H1 (cell line): ENCODE measurements around the gene MYL11. TPM values are rescaled to one million over a fixed set of nuclear protein-coding genes. Genes with fewer than 3 reads are reported as not detected.

Experiments used
- CTCF ChIA-PET: fragments of 300-600 bp; sonication (Branson Sonifier 250); formaldehyde crosslinking; loops from one replicate; lab custom pipeline; 2021; ENCODE audit not compliant: partially characterized antibody; lab: Charles Lee
- POLR2A ChIA-PET: fragments of 300-600 bp; sonication (Branson Sonifier 250); formaldehyde crosslinking; loops from one replicate; lab custom pipeline; 2021; ENCODE audit warnings: inconsistent platforms; ENCODE audit not compliant: partially characterized antibody; lab: Charles Lee
- DNase-seq, 2 experiments: peaks; one replicate each; pipeline versions ENCODE4 v3.0.0 to v3.0.0-alpha.2; 2010 to 2022; ENCODE audit warnings: low spot score in 2 of 2, low read depth in 1 of 2, mixed read lengths in 1 of 2
- FAIRE-seq: peaks from 2 replicates; lab custom pipeline; 2011; peaks lifted over from hg19 to GRCh38; lab: Jason Lieb, UNC
- H2AFZ ChIP-seq: 2 replicates; pipeline ENCODE4 v1.8.1; 2012; ENCODE audit warnings: low read length, inconsistent platforms
- H2AK5ac ChIP-seq: 2 replicates; pipeline ENCODE4 v1.6.1; 2013; ENCODE audit warnings: low read depth, low read length
- H2BK120ac ChIP-seq: replicated peaks from 2 replicates; pipeline ENCODE3; 2013; ENCODE audit warnings: low read depth, low read length, inconsistent platforms
- H2BK12ac ChIP-seq: 2 replicates; pipeline ENCODE4 v1.6.1; 2013; ENCODE audit warnings: low read depth, low read length
- H2BK15ac ChIP-seq: 2 replicates; pipeline ENCODE4 v1.6.1; 2013; ENCODE audit warnings: low read length
- H2BK20ac ChIP-seq: 2 replicates; pipeline ENCODE4 v1.6.1; 2013; ENCODE audit warnings: low read length
- H2BK5ac ChIP-seq: 2 replicates; pipeline ENCODE4 v1.6.1; 2013; ENCODE audit warnings: low read depth, low read length
- H3K14ac ChIP-seq: 2 replicates; pipeline ENCODE4 v1.6.1; 2013; ENCODE audit warnings: inconsistent platforms; ENCODE audit not compliant: insufficient read length
- H3K18ac ChIP-seq: 2 replicates; pipeline ENCODE4 v1.6.1; 2013; ENCODE audit warnings: low read length; ENCODE audit errors: extremely low read depth
- H3K23ac ChIP-seq: 2 replicates; pipeline ENCODE4 v1.6.1; 2013; ENCODE audit warnings: inconsistent platforms; ENCODE audit not compliant: insufficient read length
- H3K23me2 ChIP-seq: 2 replicates; pipeline ENCODE4 v1.6.1; 2013; ENCODE audit warnings: low read depth, low read length
- H3K27ac ChIP-seq: 2 replicates; pipeline ENCODE4 v1.6.1; 2011; ENCODE audit warnings: low read depth, low read length, inconsistent platforms
- H3K27me3 ChIP-seq, 4 experiments: replicated peaks in 1 of 4; 1 replicate in 1 of 4; 2 replicates in 3 of 4; pipeline versions ENCODE4 v1.6.1 to v1.8.1; 2011 to 2013; ENCODE audit warnings: low read length in 3 of 4, mild to moderate bottlenecking in 3 of 4, inconsistent platforms in 2 of 4, mixed read lengths in 2 of 4, moderate library complexity in 1 of 4; ENCODE audit not compliant: control insufficient read depth in 3 of 4, insufficient read depth in 3 of 4; ENCODE audit errors: extremely low read depth in 1 of 4
- H3K36me3 ChIP-seq, 4 experiments: 2 replicates each; pipeline versions ENCODE4 v1.6.1 to v1.8.1; 2011 to 2013; ENCODE audit warnings: mild to moderate bottlenecking in 4 of 4, low read length in 3 of 4, moderate library complexity in 2 of 4, control low read depth in 1 of 4, inconsistent platforms in 1 of 4; ENCODE audit not compliant: insufficient read depth in 4 of 4, control insufficient read depth in 2 of 4
- H3K4ac ChIP-seq: replicated peaks from 2 replicates; pipeline ENCODE3; 2013; ENCODE audit warnings: low read length, low read depth, mixed read lengths, inconsistent platforms; ENCODE audit not compliant: insufficient read length
- H3K4me1 ChIP-seq, 4 experiments: replicated peaks in 1 of 4; 1 replicate in 1 of 4; 2 replicates in 3 of 4; pipeline versions ENCODE4 v1.6.1 to v1.8.1; 2011 to 2013; ENCODE audit warnings: low read length in 3 of 4, inconsistent platforms in 2 of 4, mixed read lengths in 1 of 4; ENCODE audit not compliant: insufficient read depth in 4 of 4, control insufficient read depth in 3 of 4
- H3K4me2 ChIP-seq, 2 experiments: 2 replicates each; pipeline versions ENCODE4 v1.6.1 to v1.8.1; 2011 to 2013; ENCODE audit warnings: low read depth in 2 of 2, low read length in 2 of 2, control low read depth in 1 of 2, inconsistent platforms in 1 of 2, mild to moderate bottlenecking in 1 of 2; ENCODE audit not compliant: insufficient read depth in 1 of 2
- H3K4me3 ChIP-seq, 4 experiments: fragments of 200-600, 300-600 bp in 1 of 4; sonication (generic), shearing (Covaris generic), sonication (Bioruptor Twin) in 1 of 4; 2 replicates each; pipeline versions ENCODE4 v1.5.1 to v1.8.1; 2011 to 2016; ENCODE audit warnings: low read length in 4 of 4, low read depth in 3 of 4, control low read depth in 2 of 4, inconsistent platforms in 2 of 4, mild to moderate bottlenecking in 2 of 4, mixed read lengths in 1 of 4, moderate library complexity in 1 of 4; ENCODE audit not compliant: insufficient read depth in 2 of 4; ENCODE audit errors: extremely low read depth in 1 of 4
- H3K56ac ChIP-seq: replicated peaks from 2 replicates; pipeline ENCODE3; 2013; ENCODE audit warnings: low read depth, mild to moderate bottlenecking, mixed read lengths, low read length, inconsistent platforms; ENCODE audit not compliant: insufficient read length
- H3K79me1 ChIP-seq: 2 replicates; pipeline ENCODE4 v1.6.1; 2013; ENCODE audit warnings: low read depth, low read length, control low read depth
- H3K79me2 ChIP-seq, 2 experiments: 2 replicates each; pipeline versions ENCODE4 v1.6.1 to v1.8.1; 2012 to 2013; ENCODE audit warnings: low read length in 2 of 2, mild to moderate bottlenecking in 2 of 2, inconsistent platforms in 1 of 2; ENCODE audit not compliant: insufficient read depth in 2 of 2, control insufficient read depth in 1 of 2
- H3K9ac ChIP-seq, 4 experiments: replicated peaks in 1 of 4; 1 replicate in 1 of 4; 2 replicates in 3 of 4; pipeline versions ENCODE4 v1.6.1 to v1.8.1; 2011 to 2013; ENCODE audit warnings: low read depth in 3 of 4, low read length in 3 of 4, control low read depth in 2 of 4, mild to moderate bottlenecking in 2 of 4, moderate library complexity in 2 of 4, inconsistent platforms in 1 of 4; ENCODE audit errors: extremely low read depth in 1 of 4
- H3K9me3 ChIP-seq, 2 experiments: 2 replicates each; pipeline versions ENCODE4 v1.6.1 to v1.8.1; 2012 to 2013; ENCODE audit warnings: mild to moderate bottlenecking in 2 of 2, moderate library complexity in 2 of 2, control low read depth in 1 of 2, inconsistent platforms in 1 of 2, low read depth in 1 of 2, low read length in 1 of 2, mixed read lengths in 1 of 2; ENCODE audit not compliant: insufficient read depth in 2 of 2
- H4K20me1 ChIP-seq, 2 experiments: replicated peaks in 1 of 2; 2 replicates each; pipeline versions ENCODE3 to v1.8.1; 2011 to 2013; ENCODE audit warnings: inconsistent platforms in 2 of 2, low read length in 2 of 2, mild to moderate bottlenecking in 1 of 2; ENCODE audit not compliant: insufficient read depth in 2 of 2, control insufficient read depth in 1 of 2
- H4K5ac ChIP-seq: 2 replicates; pipeline ENCODE4 v1.6.1; 2013; ENCODE audit warnings: low read length, low read depth, mixed read lengths, inconsistent platforms; ENCODE audit not compliant: insufficient read length
- H4K8ac ChIP-seq: 2 replicates; pipeline ENCODE4 v1.8.0; 2013; ENCODE audit warnings: mild to moderate bottlenecking, moderate library complexity, low read length, inconsistent platforms; ENCODE audit not compliant: insufficient read depth; ENCODE audit errors: extremely low read depth
- H4K91ac ChIP-seq: replicated peaks from 2 replicates; pipeline ENCODE3; 2013; ENCODE audit warnings: low read length, mixed read lengths, inconsistent platforms; ENCODE audit not compliant: insufficient read length
- CBX8 ChIP-seq: fragments of 300-800, 300-1000 bp; sonication (generic); IDR thresholded peaks from 2 replicates; pipeline ENCODE4 v1.7.1; 2016; ENCODE audit warnings: low read depth, low read length, borderline replicate concordance
- POLR2A ChIP-seq, 2 experiments: IDR thresholded peaks; 1 replicate in 1 of 2; 2 replicates in 1 of 2; pipeline ENCODE4 v1.6.1; 2011; ENCODE audit warnings: low read depth in 2 of 2, low read length in 2 of 2, mild to moderate bottlenecking in 2 of 2; ENCODE audit errors: control extremely low read depth in 1 of 2
- POLR2AphosphoS5 ChIP-seq: IDR thresholded peaks from 2 replicates; pipeline ENCODE4 v1.6.1; 2011; ENCODE audit warnings: low read depth, low read length
- WGBS, 2 experiments: shearing (Covaris generic) in 1 of 2; methylation state at CpG; one replicate each; pipeline versions ENCODE4 v1.1.6 to v1.1.7; 2013 to 2015; ENCODE audit warnings: low lambda C conversion rate in 2 of 2, mixed read lengths in 2 of 2, inconsistent platforms in 1 of 2, low coverage in 1 of 2, missing lambda C conversion rate in 1 of 2; ENCODE audit not compliant: insufficient replicate concordance in 2 of 2, insufficient coverage in 1 of 2, insufficient read length in 1 of 2; ENCODE audit errors: extremely low coverage in 1 of 2, missing lambda C conversion rate in 1 of 2; 5-methylcytosine and 5-hydroxymethylcytosine counted together
- polyA plus RNA-seq, 7 experiments: library from polyadenylated mRNA; depleted of rRNA in 3 of 7; stranded (reverse) in 5 of 7; unstranded in 2 of 7; fragments of >200 nt in 5 of 7; fragments of 200-250 nt in 2 of 7; gene quantifications; 1 replicate in 5 of 7; 2 replicates in 1 of 7; 4 replicates in 1 of 7; pipeline versions ENCODE4 v1.2.1 to v1.2.3, GENCODE V29; 2011 to 2013; ENCODE audit warnings: missing spikeins in 2 of 7, mixed read lengths in 2 of 7
- total RNA-seq: library from RNA; stranded (reverse); fragmentation: NEBNext Ultra II Directional; extraction: Animal tissue kit (Norgen Biotek cat#: 25700); gene quantifications from 2 replicates; pipeline ENCODE4 v1.2.1, GENCODE V29; 2021

Gene MYL11
- total and polyA plus RNA-seq, 2 of the 8 experiments (the other 6 are each of a cell fraction or from before 2014, with no cell fraction given): 1.2 to 1.4 TPM

DNA sequence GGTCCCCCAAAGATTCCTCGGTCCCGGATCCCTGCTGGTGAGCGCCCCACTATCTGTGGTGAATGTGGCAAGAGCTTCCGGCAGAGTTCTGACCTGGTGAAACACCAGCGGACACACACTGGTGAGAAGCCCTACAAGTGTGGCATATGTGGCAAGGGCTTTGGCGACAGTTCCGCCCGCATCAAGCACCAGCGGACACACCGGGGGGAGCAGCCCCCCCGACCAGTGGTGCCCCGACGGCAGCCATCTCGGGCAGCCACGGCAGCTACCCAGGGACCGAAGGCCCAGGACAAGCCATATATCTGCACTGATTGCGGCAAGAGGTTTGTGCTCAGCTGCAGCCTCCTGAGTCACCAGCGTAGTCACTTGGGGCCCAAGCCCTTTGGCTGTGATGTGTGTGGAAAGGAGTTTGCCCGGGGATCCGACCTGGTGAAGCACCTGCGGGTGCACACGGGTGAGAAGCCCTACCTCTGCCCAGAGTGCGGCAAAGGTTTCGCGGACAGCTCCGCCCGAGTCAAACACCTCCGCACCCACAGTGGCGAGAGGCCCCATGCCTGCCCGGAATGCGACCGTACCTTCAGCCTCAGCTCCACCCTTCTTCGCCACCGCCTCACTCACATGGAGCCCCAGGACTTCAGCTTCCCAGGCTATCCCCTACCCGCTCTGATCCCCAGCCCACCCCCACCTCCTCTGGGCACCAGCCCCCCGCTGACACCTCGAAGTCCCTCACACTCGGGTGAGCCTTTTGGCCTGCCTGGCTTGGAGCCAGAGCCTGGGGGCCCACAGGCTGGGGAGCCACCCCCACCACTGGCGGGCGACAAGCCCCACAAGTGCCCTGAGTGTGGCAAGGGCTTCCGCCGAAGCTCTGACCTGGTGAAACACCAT lies 23.4 kb downstream of the MYL11 start:
- FAIRE-seq (no peak), DNase-seq (no peak)
- peaks cover 5 to 21% of the 10 kb centered on the region in 2 experiments; a peak in 2 of 4 replicates for H3K79me2 ChIP-seq
- H4K8ac ChIP-seq: peak overlapping the region; percentile 51; the same call in 1 of the 2 replicates
- H3K4ac ChIP-seq: no peak overlapping the region
- 94% methylated on average over 28 of the region's 42 CpGs; no CpG with 5 or more reads in 1 of the 2 experiments for WGBS, 2 experiments
- H4K5ac ChIP-seq: no peak overlapping the region
- H3K4me3 ChIP-seq: no peak overlapping the region
- H3K4me1 ChIP-seq: peaks cover 0 to 15% (median 9%) of the 10 kb centered on the region in 4 experiments; a peak in 6 of 7 replicates
- H4K20me1 ChIP-seq: peaks cover 12 to 17% of the 10 kb centered on the region in 2 experiments
- H2BK120ac ChIP-seq: no peak overlapping the region
- H3K23ac ChIP-seq: no peak overlapping the region
- H2BK15ac ChIP-seq: no peak overlapping the region
- no peak overlapping the region for H3K9ac ChIP-seq
- H3K23me2 ChIP-seq: peaks cover 11% of the 10 kb centered on the region; the same call in 1 of the 2 replicates
- H2AFZ ChIP-seq: no peak overlapping the region
- POLR2A ChIA-PET: interaction anchor here (0.6 to 12.6 kb wide), 11 partner anchors 8 to 47 kb away, joined by 3 to 151 read pairs (median 15); partner anchors contain the start of genes CD2BP2, MYL11, SEPTIN1 and ZNF771
- no peak overlapping the region for H2AK5ac ChIP-seq
- H3K56ac ChIP-seq: no peak overlapping the region
- no peak overlapping the region for H3K4me2 ChIP-seq
- no peak overlapping the region for H2BK20ac ChIP-seq
- H3K79me1 ChIP-seq: no peaks in the 10 kb centered on the region; the same call in 1 of the 2 replicates
- no peaks in the 10 kb centered on the region for H3K9me3 ChIP-seq
- H2BK5ac ChIP-seq: no peak overlapping the region
- H3K14ac ChIP-seq: no peak overlapping the region
- H3K27me3 ChIP-seq: no peaks in the 10 kb centered on the region; a peak in 1 of 7 replicates
- TF ChIP-seq POLR2AphosphoS5 (peak; percentile 45), CBX8 (no peak), POLR2A (IDR thresholded peaks at IDR 0.05; ENCODE audit: control extremely low read depth in 1 of 2, low read depth in 2 of 2, low read length in 2 of 2) (peak in 1 of 2 experiments; percentile 60; a peak in 1 of 3 replicates)
- no peak overlapping the region for H2BK12ac ChIP-seq
- peaks cover 4 to 21% (median 14%) of the 10 kb centered on the region in 4 experiments; a peak in 6 of 8 replicates for H3K36me3 ChIP-seq
- CTCF ChIA-PET: interaction anchor here (0.7 to 2.6 kb wide), 5 partner anchors 11 to 261 kb away, joined by 3 to 23 read pairs (median 8); partner anchors contain the start of genes FBRS, SEPTIN1 and ZNF771
- H4K91ac ChIP-seq: no peak overlapping the region
- no peak overlapping the region for H3K27ac ChIP-seq
- H3K18ac ChIP-seq: no peak overlapping the region
